ENCODE measurements around the gene OR5T2. TPM values are rescaled to one million over a fixed set of nuclear protein-coding genes. Genes with fewer than 3 reads are reported as not detected.

The OR5T2 gene
- polyA plus RNA-seq, 4 donors: not detected

- FAIRE-seq (no peak), DNase-seq (no peak)
- no peak overlapping the region for H3K4me3 ChIP-seq (ENCODE audit: low read depth in 1 of 3, low read length in 3 of 3)
These were observed 45.5 kb downstream of the OR5T2 start for GRCh38 chr11:56188602-56189001.

GRCh38 chr11:56183459-56183858, 50.6 kb downstream of the OR5T2 start:
- DNase-seq (no peak), FAIRE-seq (no peak)
- no peak overlapping the region for H3K4me3 ChIP-seq (ENCODE audit: low read depth in 1 of 3, low read length in 3 of 3)
- H3K27ac ChIP-seq (ENCODE audit: low read depth in 1 of 3, low read length in 2 of 3): no peak overlapping the region
- H3K36me3 ChIP-seq (ENCODE audit: control insufficient read depth in 3 of 3, insufficient read depth in 2 of 3, low read depth in 1 of 3, low read length in 3 of 3): no peaks in the 10 kb centered on the region
- H3K27me3 ChIP-seq (ENCODE audit: control insufficient read depth in 3 of 3, insufficient read depth in 3 of 3, low read length in 3 of 3): no peaks in the 10 kb centered on the region
- no peaks in the 10 kb centered on the region for H3K4me1 ChIP-seq (ENCODE audit: control insufficient read depth in 3 of 3, insufficient read depth in 2 of 3, low read depth in 1 of 3, low read length in 2 of 3)
- peaks cover 0 to 4% of the 10 kb centered on the region in 2 donors for H3K9me3 ChIP-seq (ENCODE audit: control insufficient read depth in 2 of 2, insufficient read depth in 1 of 2, low read depth in 1 of 2, low read length in 1 of 2)

More at GRCh38 chr11:56188602-56189001, 45.5 kb downstream of the OR5T2 start:
- H3K27me3 ChIP-seq (ENCODE audit: control insufficient read depth in 3 of 3, insufficient read depth in 3 of 3, low read length in 3 of 3): no peaks in the 10 kb centered on the region
- peaks cover 0 to 8% of the 10 kb centered on the region in 2 donors for H3K9me3 ChIP-seq (ENCODE audit: control insufficient read depth in 2 of 2, insufficient read depth in 1 of 2, low read depth in 1 of 2, low read length in 1 of 2)
- H3K27ac ChIP-seq (ENCODE audit: low read depth in 1 of 3, low read length in 2 of 3): no peak overlapping the region
- no peaks in the 10 kb centered on the region for H3K4me1 ChIP-seq (ENCODE audit: control insufficient read depth in 3 of 3, insufficient read depth in 2 of 3, low read depth in 1 of 3, low read length in 2 of 3)
- 90 to 92% (median 92%) methylated on average over 3 of the region's 3 CpGs for WGBS, 3 donors
- no peaks in the 10 kb centered on the region for H3K36me3 ChIP-seq (ENCODE audit: control insufficient read depth in 3 of 3, insufficient read depth in 2 of 3, low read depth in 1 of 3, low read length in 3 of 3)

Other genes with a start within 250 kb of the OR5T2 start
- gene OR5F1, start 239.6 kb downstream of the OR5T2 start, polyA plus RNA-seq: not detected
- not detected for gene OR5AS1, start 206.6 kb downstream of the OR5T2 start, polyA plus RNA-seq
- gene OR8I2, start 140.9 kb downstream of the OR5T2 start, polyA plus RNA-seq: not detected
- not detected for gene OR8H2, start 130.6 kb downstream of the OR5T2 start, polyA plus RNA-seq
- not detected for gene OR8H3, start 111.9 kb downstream of the OR5T2 start, polyA plus RNA-seq
- not detected for gene OR8J3, start 94.1 kb downstream of the OR5T2 start, polyA plus RNA-seq
- gene OR8K5, start 73.9 kb downstream of the OR5T2 start, polyA plus RNA-seq: not detected
- gene OR5J2, start 57.6 kb downstream of the OR5T2 start, polyA plus RNA-seq: not detected
- gene OR5T3, start 18.0 kb upstream of the OR5T2 start, polyA plus RNA-seq: not detected
- not detected for gene OR5T1, start 39.9 kb upstream of the OR5T2 start, polyA plus RNA-seq
- gene OR8H1, start 58.0 kb upstream of the OR5T2 start, polyA plus RNA-seq: not detected
- gene OR8K3, start 80.9 kb upstream of the OR5T2 start, polyA plus RNA-seq: not detected
- gene OR8K1, start 111.8 kb upstream of the OR5T2 start, polyA plus RNA-seq: not detected
- not detected for gene OR8J1, start 120.0 kb upstream of the OR5T2 start, polyA plus RNA-seq
- not detected for gene OR8U1, start 141.4 kb upstream of the OR5T2 start, polyA plus RNA-seq
- gene OR5AL1, start 178.4 kb upstream of the OR5T2 start, polyA plus RNA-seq: not detected
- not detected for gene OR5M3, start 239.1 kb upstream of the OR5T2 start, polyA plus RNA-seq